ENCODE data around the gene TBC1D19.
"Not testable (repeated sequence)": the region's sequence is repeated elsewhere in the genome, so short reads cannot be mapped to it uniquely, and the experiment has no call there.

The TBC1D19 gene, protein sequence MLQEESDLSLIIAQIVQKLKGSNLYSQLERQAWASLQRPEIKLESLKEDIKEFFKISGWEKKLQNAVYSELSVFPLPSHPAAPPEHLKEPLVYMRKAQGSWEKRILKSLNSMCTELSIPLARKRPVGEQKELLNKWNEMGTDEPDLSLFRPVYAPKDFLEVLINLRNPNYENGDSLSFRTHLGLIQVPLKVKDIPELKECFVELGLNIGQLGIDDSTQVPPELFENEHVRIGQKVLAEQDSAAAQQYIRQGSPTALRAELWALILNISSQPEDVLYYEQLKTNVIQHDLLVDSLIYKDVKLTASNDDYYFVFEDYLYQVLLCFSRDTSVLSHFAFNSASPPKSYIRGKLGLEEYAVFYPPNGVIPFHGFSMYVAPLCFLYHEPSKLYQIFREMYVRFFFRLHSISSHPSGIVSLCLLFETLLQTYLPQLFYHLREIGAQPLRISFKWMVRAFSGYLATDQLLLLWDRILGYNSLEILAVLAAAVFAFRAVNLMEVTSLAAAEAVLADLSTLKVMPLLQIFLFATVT

DNA sequence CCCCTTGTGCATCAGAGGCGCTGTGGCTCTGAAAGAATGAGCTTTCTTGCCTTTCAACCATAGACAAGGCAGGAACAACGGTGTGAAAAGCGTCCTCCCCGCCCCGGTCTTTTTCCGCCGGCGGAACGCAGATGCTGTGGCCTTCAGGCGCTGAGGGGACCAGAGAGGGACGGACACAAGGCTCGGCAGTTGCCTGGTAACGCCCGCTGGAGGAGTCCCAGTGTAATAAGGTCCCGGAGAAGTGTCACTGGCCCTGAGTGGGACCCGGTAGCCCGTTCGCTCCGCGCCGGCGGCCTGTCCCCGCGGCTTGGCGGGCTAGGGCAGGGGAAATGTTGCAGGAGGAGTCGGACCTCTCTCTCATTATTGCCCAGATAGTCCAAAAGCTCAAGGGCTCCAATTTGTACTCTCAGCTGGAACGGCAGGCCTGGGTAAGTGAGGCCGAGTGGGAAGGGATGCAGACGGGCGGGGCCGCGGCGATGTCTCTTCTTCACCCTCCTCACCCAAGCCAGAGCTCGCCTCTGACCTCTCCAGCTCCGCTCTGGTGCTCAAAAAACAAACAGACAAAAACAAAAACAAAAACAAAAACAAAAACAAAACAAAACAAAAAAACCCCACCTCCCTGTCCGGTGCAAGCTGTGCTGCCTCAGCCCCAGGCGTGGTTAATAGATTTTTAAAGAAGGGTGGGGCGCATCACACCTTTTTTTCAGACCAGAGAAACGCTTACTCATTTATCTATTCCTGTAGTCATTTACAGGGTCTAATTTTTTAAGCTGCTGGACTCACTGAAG is at the start of gene TBC1D19:
Gene TBC1D19 (plus strand): TSS at position 220 of the 788 bp plus-strand sequence. CDS start 110 bp downstream, at position 330.
- DNase-seq (ENCODE audit: low spot score): peak; percentile 89

DNA sequence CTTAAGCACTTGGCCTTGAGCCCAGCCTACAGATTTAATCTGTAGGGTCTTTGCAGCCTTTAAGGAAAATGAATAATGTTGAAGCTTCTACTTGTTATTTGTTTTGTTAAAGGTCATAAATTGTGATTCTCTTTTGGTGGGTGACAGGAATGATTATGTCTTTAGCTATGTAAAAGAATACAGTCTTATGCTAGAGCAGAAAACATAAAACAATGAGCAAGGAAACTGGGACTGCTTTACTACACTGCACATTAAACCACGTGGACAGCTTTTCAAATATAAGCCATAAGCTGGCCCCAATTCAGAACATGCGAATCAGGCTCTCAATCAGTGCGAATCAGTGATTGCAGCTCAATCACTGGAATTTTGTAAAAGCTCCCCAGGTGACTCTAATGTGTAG is 40.9 kb upstream of the TBC1D19 start:
- no peak for DNase-seq (ENCODE audit: low spot score)

DNA sequence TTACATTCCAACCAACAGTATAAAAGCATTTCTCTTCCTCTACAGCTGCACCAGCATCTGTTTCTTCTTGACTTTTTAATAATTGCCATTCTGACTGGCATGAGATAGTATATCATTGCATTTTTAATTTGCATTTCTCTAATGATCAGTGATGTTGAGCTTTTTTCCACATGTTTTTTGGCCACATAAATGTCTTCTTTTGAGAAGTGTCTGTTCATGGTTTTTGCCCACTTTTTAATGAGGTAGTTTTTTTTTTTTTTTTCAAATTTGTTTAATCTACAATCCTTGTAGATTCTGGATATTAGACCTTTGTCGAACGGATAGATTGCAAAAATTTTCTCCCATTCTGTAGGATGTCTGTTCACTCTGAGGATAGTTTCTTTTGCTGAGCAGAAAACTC is 39.5 kb upstream of the TBC1D19 start:
- DNase-seq (ENCODE audit: low spot score): no peak

DNA sequence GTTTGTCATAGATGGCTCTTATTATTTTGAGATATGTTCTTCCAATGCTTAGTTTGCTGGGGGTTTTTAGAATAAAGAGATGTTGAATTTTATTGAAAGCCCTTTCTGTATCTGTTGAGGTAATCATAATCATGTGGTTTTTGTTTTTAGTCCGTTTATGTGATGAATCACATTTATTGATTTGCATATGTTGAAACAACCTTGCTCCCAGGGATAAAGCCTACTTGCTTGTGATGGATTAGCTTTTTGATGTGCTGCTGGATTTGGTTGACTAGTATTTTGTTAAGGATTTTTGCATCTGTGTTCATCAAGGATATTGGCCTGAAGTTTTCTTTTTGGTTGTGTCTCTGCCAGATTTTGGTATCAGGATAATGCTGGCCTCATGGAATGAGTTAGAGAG is 35.5 kb upstream of the TBC1D19 start:
- not testable (repeated sequence) for DNase-seq (ENCODE audit: low spot score)

DNA sequence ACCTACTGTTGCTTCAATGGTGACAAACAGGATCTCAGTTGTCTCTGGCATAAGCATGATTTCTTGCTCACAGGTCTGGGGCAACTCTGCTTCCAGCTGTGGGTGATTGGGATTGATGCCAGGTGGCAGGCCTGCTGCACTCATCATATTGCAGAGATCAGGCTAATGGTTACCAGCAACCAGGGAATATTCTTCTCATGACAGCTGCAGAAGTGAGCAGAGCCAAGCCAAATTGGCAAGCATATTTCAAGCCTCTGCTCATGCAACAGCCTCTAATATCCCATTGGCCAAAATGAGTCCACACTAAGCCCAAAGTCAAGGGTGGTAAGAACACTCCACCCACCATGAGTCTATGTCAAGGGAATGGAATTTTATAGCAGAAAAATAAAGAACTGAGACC is 26.7 kb upstream of the TBC1D19 start:
- DNase-seq (ENCODE audit: low spot score): peak; percentile 33

DNA sequence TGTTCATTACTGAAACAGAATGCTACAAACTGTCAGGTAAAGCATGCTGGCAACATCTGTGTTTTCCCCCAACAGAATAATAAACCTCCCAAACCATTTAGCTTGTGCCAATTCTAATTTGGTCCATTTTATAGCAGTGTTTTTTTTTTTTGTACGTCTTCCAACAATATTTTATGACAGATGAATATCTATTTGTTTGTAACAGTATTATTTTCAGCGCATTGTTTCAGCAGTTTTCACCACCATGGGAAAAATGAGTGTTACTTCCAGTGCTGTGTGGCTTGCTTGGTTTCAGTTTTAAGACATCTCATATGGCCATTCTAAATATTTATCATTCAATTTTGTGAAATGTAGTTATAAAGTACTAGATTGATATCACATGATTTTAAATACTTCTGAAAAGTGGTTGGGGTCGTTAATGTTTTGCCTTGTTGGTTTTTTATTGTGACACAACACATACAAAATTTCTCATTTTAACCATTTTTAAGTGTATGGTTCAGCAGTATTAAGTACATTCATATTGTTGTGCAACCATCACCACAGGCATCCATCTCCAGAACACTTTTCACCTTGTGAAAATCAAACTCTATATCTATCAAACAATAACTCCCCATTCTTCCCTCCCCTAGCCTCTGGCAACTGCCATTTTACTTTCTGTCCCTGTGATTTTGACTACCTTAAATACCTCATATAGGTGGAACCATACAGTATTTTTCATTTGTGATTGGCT is 25.6 kb upstream of the TBC1D19 start:
- no peak for DNase-seq (ENCODE audit: low spot score)

DNA sequence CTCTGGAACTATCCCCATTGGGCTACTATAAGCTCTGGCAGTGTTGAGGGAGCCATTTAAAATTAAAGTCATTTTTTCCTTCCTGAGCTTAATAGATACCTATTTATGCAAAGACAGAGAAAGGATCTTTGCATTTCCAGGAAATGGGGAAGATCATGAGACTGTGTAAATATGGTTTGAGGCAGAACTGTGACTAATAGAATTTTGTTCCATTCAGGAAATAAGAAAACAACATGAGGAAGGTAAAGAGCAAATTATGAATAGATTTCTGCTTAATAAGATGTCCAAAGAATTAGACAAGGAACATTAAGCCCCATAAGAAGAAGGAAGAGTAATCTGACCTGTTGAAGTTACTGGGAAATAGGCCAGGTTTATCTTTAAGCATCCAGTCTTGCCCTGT is 17.8 kb upstream of the TBC1D19 start:
- DNase-seq (ENCODE audit: low spot score): no peak

DNA sequence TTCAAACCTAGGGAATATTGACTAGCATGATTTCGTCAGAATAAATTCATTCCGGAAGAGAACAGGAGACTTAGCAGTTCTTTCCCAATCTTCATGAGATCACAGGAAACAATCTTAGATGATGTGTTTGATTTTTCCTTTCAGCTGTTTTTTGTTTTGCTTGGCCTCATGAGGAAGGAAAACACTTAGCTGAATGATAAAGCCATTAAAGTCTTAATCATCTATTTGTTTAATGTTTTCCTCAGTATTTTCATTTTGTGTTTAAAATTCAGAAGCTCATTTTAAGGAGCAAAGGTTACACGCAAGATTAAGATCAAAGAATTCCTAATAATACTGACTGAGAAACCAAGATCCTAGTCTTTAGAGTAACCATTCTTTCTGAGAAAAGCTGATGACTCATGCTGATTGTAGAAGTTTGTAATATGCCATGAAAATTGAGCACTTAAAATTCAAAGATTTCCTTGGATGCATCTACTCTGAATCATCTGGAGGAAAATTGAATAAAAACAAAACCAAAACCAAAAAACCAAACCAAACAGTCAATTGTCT is 15.4 kb upstream of the TBC1D19 start:
- peak; percentile 81 for DNase-seq (ENCODE audit: low spot score)

DNA sequence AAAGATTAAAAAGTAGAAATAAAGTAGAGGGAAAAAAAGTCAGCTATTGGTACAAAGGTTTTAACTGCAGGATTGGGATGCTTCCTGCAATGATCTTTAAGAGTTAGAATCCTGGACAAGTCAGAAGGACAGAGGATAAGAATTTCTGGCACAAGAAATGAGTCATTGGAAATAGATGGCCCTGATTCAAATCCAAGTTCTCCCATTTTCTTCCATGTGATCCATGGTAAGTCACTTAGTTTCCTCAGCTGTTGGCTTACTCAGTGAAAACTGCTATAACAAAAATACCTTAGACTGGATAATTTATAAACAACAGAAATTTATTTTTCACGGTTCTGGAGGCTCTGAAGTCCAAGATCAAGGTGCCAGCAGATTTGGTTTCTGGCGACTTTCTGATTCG is 13.3 kb upstream of the TBC1D19 start:
- no peak for DNase-seq (ENCODE audit: low spot score)

DNA sequence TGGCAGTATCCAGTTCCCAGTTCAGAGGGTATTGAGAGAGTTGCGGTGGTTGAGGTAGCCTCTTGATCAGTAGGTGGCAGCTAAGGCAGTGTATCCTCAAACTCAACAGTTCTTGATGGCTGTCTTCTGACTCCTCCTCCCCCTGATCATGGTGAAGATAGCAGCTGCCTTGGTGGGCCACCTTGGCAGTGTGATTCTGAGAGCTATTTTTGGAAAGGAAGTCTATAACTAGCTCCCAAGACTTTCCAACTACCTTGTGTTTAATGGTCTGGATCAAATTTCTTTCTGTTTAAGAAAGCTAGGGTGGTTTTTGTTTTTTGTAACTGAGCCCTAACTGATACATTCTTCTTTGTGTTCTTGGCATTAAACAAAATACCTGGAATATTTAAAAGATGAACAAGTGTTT is 10.5 kb upstream of the TBC1D19 start:
- DNase-seq (ENCODE audit: low spot score): no peak

DNA sequence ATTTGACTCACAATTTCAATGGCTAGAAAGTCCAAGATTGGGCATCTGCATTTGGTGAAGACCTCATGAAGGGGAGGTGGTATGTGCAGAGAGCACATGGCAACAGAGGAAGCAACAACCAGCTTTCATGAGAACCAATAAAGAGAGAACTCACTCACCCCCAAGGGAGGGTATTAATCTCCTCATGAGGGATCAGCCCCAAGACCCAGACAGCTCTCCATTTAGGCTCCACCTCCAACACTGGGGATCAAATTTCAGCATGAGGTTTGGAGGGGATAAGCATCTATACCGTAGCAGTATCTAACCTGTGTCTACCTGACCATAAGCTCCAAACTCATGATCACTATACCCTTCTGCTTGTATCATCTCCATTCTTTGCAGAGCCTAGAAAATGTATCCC is 9.3 kb upstream of the TBC1D19 start:
- DNase-seq (ENCODE audit: low spot score): no peak

DNA sequence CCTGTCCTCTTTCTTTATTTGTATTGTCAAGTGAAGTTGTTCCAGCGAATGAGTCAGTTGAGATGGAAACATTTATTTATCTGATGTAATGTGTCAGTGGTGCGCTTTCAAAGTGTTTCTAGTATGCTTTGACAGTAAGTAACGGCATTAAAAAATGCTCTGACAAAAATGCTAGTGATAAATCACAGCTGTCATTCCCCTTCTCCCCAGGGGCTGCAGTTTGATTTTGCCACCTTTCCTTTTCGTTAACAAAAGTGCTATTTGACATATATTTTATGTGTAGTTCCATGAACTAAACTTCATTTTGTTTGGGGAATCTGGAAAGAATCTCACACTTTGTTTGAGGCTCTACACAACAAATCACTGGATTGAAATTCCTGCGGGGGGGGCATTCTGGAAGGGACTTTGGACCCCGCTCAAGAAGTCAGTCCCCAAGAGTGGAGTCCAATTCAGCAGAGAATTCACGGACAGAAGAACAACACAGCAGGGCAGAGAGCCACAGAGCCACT is 7.6 kb upstream of the TBC1D19 start:
- no peak for DNase-seq (ENCODE audit: low spot score)

DNA sequence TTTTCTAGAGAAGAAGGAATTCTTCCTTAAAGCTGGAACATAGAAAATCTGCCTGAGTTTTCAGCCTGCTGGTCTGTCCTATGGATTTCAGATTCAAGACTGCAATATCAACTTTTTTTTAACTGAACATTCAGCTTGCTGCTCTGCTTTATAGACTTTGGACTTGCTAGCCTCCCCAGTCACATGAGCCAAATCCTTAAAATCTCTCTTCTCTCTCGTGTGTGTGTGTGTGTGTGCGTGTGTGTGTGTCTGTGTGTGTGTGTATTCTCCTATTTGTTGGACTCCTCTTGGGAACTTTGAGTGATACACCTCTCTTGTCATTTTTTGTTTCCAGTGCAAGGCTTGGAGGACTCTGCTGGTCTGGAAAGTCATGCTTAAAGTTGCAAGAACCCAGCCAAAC is 6.8 kb upstream of the TBC1D19 start:
- no peak for DNase-seq (ENCODE audit: low spot score)

DNA sequence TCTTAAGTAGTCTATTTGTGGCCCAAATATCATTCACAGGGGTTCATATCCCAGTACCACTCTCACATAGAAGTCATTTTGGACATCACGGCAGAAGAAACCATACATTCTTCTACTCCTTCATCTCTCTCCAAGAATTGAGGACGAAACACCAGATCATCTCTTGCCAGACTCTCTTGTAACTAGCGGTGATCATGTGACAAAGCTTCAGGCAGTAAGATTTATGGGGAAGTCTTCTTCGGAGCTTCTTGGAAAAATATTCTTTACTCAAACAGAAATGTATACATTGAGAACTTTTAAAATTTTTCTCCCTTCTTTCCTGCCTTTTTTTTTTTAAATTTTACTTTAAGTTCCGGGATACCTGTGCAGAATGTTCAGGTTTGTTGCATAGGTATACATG is 4.7 kb upstream of the TBC1D19 start:
- no peak for DNase-seq (ENCODE audit: low spot score)

DNA sequence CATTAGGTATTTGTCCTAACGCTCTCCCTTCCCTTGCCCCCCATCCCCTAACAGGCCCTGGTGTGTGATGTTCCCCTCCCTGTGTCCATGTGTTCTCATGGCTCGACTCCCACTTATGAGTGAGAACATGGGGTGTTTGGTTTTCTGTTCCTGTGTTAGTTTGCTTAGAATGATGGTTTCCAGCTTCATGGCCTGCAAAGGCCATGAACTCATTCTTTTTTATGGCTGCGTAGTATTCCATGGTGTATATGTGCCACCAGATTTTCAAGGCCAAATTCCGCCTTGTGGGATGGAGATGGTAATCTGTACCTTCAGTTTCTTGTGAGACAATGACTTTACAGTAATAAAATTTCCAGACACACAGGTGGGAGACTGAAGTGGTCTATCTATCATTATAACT is 2.5 kb upstream of the TBC1D19 start:
- not testable (repeated sequence) for DNase-seq (ENCODE audit: low spot score)

DNA sequence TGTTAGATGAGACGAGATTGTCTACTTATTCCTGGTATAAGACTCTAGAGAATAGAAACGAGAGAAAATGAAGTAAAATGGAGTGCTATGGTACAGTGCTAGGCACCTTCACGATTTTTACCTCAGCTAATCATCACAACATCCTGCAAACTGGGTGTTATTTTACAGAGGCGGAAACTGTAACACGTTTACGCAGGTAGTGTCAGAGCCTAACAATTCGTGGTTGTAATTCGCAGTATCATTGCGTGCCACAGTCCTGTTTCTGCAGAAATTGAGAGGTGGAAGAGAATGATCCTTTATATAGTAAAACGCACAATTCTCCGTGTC is 383 bp upstream of the TBC1D19 start:
- no peak for DNase-seq (ENCODE audit: low spot score)

DNA sequence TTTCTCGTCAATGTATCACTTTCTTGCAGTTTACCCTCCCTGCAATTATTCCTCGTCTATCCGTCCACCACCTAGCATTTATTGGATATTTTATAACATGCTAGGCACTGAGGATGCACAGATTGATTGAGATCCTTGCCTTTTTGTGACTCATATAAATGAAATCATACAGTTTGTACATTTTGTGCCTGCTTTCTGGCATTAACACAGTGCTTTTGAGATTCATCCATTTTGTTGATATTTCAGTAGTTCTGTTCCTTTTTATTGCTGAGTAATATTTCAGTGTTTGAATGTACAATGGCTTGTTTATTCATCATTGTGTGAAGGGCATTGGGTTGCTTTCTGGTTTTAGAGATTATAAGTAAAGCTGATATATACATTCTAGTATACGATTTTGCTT is 841 bp downstream of the TBC1D19 start:
- no peak for DNase-seq (ENCODE audit: low spot score)

DNA sequence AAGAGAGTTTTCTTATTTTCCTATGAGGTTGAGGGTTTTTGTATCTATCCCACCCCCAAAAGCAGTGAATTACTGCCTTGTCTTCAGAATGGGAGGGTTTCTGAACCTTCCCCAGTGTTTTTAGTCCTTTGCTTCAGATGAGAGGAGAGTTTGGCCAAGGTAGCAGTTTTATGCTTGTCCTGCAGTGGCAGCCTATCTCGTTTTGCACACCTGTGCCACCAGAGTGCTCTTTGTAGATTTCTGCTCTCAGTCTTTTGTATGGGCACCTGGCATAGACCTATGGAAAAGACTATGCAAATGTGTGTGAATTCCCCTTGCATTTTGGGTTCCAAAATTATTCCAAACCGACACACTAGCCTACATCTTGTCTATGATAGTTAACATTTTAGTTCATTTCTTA is 5.8 kb downstream of the TBC1D19 start:
- no peak for DNase-seq (ENCODE audit: low spot score)

DNA sequence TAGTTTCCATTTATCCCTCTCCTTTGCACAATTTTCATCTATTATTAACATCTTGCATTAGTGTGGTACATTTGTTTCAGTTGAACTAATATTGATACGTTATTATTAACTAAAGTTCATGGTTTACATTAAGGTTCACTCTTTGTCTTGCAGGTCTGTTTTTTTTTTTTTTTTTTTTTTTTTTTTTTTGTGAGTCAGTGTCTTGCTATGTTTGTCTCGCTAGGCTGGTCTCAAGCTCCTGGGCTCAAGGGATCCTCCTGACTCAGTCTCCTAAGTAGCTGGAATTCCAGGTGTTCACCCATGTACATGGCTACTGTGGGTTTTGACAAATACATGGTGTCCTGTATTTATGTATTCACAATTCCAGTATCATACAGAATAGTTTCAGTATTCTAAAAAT is 6.8 kb downstream of the TBC1D19 start:
- no peak for DNase-seq (ENCODE audit: low spot score)

DNA sequence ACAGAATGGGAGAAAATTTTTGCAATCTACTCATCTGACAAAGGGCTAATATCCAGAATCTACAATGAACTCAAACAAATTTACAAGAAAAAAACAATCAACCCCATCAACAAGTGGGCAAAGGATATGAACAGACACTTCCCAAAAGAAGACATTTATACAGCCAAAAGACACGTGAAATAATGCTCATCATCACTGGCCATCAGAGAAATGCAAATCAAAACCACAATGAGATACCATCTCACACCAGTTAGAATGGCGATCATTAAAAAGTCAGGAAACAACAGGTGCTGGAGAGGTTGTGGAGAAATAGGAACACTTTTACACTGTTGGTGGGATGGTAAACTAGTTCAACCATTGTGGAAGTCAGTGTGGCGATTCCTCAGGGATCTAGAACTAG is 9.7 kb downstream of the TBC1D19 start:
- not testable (repeated sequence) for DNase-seq (ENCODE audit: low spot score)

DNA sequence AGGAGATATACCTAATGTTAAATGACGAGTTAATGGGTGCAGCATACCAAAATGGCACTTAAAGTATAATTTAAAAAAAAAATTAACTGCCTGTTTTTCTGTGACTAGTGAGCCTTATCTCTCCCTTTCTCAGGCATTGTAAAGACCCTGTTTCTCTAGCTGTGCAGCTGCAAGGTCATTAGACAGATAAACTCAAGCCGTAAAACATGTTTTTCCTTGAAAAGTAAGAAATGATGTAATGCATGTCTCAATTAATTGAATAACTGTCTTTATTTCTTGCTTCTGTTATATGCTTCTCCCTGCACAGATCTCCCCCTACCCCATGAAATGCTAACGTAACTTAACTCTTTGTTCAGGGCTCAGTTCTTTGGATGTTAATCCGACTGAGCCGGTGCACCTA is 10.5 kb downstream of the TBC1D19 start:
- no peak for DNase-seq (ENCODE audit: low spot score)

DNA sequence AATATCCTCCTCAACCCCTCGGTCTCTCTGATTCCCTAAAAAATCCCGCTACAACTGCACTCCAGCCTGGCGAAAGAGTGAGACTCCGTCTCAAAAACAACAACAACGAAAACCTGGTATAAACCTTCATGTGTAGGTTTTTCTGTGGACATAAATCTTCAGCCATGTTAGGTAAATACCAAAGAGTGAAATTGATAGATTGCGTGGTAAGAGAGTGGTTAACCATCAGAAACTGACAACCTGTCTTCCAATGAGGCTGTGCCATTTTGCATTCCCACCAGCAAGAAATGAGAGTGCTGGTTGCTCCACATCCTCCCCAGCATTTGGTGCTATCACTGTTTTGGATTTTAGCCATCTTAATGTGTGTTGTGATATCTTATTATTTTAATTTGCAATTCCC is 10.9 kb downstream of the TBC1D19 start:
- no peak for DNase-seq (ENCODE audit: low spot score)

Data from LoVo (cell line).